ENCODE measurements around the gene SMG1. TPM values are rescaled to one million over a fixed set of nuclear protein-coding genes. Genes with fewer than 3 reads are reported as not detected.
A peak's percentile ranks its signal among the peaks of the same experiment; 100 is the strongest.

Gene SMG1
- total and polyA plus RNA-seq, 2 of the 13 experiments (the other 11 are each of a cell fraction or from before 2014, with no cell fraction given) = 48.7 to 53.7 TPM

GRCh38 chr16:18936727-18937340 lies 10.6 kb upstream of the SMG1 start (continued):
- peak; percentile 65 for TF ChIP-seq DRAP1 (CRISPR knock-in tag; IDR thresholded peaks at IDR 0.05)
- peak; percentile 46; the same call in 1 of the 2 replicates for TF ChIP-seq USF2 (IDR thresholded peaks at IDR 0.05; ENCODE audit: low read depth, low read length)
- peak; percentile 77; the same call in 1 of the 2 replicates for TF ChIP-seq USF2 (CRISPR knock-in tag; IDR thresholded peaks at IDR 0.05; ENCODE audit: borderline replicate concordance)
- no peak for TF ChIP-seq ZNF703 (CRISPR knock-in tag; IDR thresholded peaks at IDR 0.05; ENCODE audit: borderline replicate concordance)
- peak; percentile 83; the same call in 1 of the 3 replicates for TF ChIP-seq MXI1 (IDR thresholded peaks at IDR 0.05; ENCODE audit: borderline replicate concordance, low read depth, low read length)
- TF ChIP-seq IRF1 (CRISPR knock-in tag; IDR thresholded peaks at IDR 0.05; ENCODE audit: low read depth) = no peak
- peak; percentile 85 for TF ChIP-seq MAX (IDR thresholded peaks at IDR 0.05)
- TF ChIP-seq ZNF644 (CRISPR knock-in tag; IDR thresholded peaks at IDR 0.05; ENCODE audit: low read depth) = peak; percentile 74; the same call in 1 of the 2 replicates
- TF ChIP-seq CSRNP1 (CRISPR knock-in tag; IDR thresholded peaks at IDR 0.05) = no peak
- TF ChIP-seq ZNF367 (CRISPR knock-in tag; IDR thresholded peaks at IDR 0.05; ENCODE audit: borderline replicate concordance) = no peak
- TF ChIP-seq KLF13 (CRISPR knock-in tag; IDR thresholded peaks at IDR 0.05) = no peak
- TF ChIP-seq MIER2 (CRISPR knock-in tag; IDR thresholded peaks at IDR 0.05) = 0 out of 2 replicates have a peak, but pooled peaks have one; percentile 29
- no peak for TF ChIP-seq ZFP62 (CRISPR knock-in tag; IDR thresholded peaks at IDR 0.05)
- TF ChIP-seq TFAP4 (IDR thresholded peaks at IDR 0.05; ENCODE audit: borderline replicate concordance, low read depth) = peak; percentile 87; the same call in 1 of the 2 replicates
- no peak for TF ChIP-seq ZEB1 (IDR thresholded peaks at IDR 0.05; ENCODE audit: insufficient replicate concordance, low read depth)
- peak; percentile 53; the same call in 1 of the 2 replicates for TF ChIP-seq TBX3 (IDR thresholded peaks at IDR 0.05; ENCODE audit: borderline replicate concordance)
- no peak for TF ChIP-seq ZBTB14 (CRISPR knock-in tag; IDR thresholded peaks at IDR 0.05)
- no peak for TF ChIP-seq SIN3B (IDR thresholded peaks at IDR 0.05; ENCODE audit: low read length)
